Retina (tissue), 1 donor: ENCODE measurements around the gene ALG13.
"Not testable (repeated sequence)": the region's sequence is repeated elsewhere in the genome, so short reads cannot be mapped to it uniquely, and the experiment has no call there.

Source experiments
- DNase-seq: peaks from one replicate; pipeline ENCODE4 v3.0.0-alpha.2; 2016

Gene ALG13

GRCh38 chrX:111680988-111681779 lies at the start of gene ALG13:
Gene ALG13, plus strand, starts transcription at chrX:111681170. Its CDS starts 49 bp downstream, at chrX:111681219.
- DNase-seq, result peak; percentile 91

GRCh38 chrX:111634823-111635729 lies 45.9 kb upstream of the ALG13 start:
- DNase-seq, result no peak

- DNase-seq, result no peak
Measured at GRCh38 chrX:111641969-111642368, 39.0 kb upstream of the ALG13 start.

GRCh38 chrX:111645165-111645564 lies 35.8 kb upstream of the ALG13 start:
- DNase-seq, result not testable (repeated sequence)

GRCh38 chrX:111645607-111646006 lies 35.4 kb upstream of the ALG13 start:
- DNase-seq, result no peak

- no peak for DNase-seq
Measured at GRCh38 chrX:111646515-111646914, 34.5 kb upstream of the ALG13 start.

- no peak for DNase-seq
Measured at GRCh38 chrX:111648802-111649201, 32.2 kb upstream of the ALG13 start.

GRCh38 chrX:111649638-111650037 lies 31.3 kb upstream of the ALG13 start:
- DNase-seq, result no peak

- no peak for DNase-seq
Measured at GRCh38 chrX:111650845-111651244, 30.1 kb upstream of the ALG13 start.

- DNase-seq, result no peak
Measured at GRCh38 chrX:111652719-111653118, 28.3 kb upstream of the ALG13 start.

- DNase-seq, result no peak
Measured at GRCh38 chrX:111661241-111661640, 19.7 kb upstream of the ALG13 start.

- no peak for DNase-seq
Measured at GRCh38 chrX:111662292-111662691, 18.7 kb upstream of the ALG13 start.

GRCh38 chrX:111671668-111672067 lies 9.3 kb upstream of the ALG13 start:
- DNase-seq, result no peak

- no peak for DNase-seq
Measured at GRCh38 chrX:111687305-111687704, 6.3 kb downstream of the ALG13 start.

GRCh38 chrX:111695297-111695880 lies 14.4 kb downstream of the ALG13 start:
- DNase-seq, result no peak

- no peak for DNase-seq
Measured at GRCh38 chrX:111719426-111720210, 38.6 kb downstream of the ALG13 start.

- DNase-seq, result no peak
Measured at GRCh38 chrX:111728096-111728495, 47.1 kb downstream of the ALG13 start.

- no peak for DNase-seq
Measured at GRCh38 chrX:111731351-111731750, 50.4 kb downstream of the ALG13 start.

GRCh38 chrX:111736571-111736970 lies 55.6 kb downstream of the ALG13 start:
- no peak for DNase-seq

- no peak for DNase-seq
Measured at GRCh38 chrX:111742018-111742417, 61.0 kb downstream of the ALG13 start.

- DNase-seq, result no peak
Measured at GRCh38 chrX:111743316-111743715, 62.3 kb downstream of the ALG13 start.

GRCh38 chrX:111756486-111756885 lies 75.5 kb downstream of the ALG13 start:
- no peak for DNase-seq

GRCh38 chrX:111759686-111760085 lies 78.7 kb downstream of the ALG13 start:
- no peak for DNase-seq
